GM12873 (cell line): ENCODE results near the gene IL3.

Experiments
- CTCF ChIP-seq: IDR thresholded peaks from 2 replicates; pipeline ENCODE4 v1.5.1; 2012; ENCODE audit warnings: low read depth, mild to moderate bottlenecking, moderate library complexity, low read length, control low read depth; ENCODE audit not compliant: insufficient read depth; ENCODE audit errors: missing control alignments

Gene IL3

DNA sequence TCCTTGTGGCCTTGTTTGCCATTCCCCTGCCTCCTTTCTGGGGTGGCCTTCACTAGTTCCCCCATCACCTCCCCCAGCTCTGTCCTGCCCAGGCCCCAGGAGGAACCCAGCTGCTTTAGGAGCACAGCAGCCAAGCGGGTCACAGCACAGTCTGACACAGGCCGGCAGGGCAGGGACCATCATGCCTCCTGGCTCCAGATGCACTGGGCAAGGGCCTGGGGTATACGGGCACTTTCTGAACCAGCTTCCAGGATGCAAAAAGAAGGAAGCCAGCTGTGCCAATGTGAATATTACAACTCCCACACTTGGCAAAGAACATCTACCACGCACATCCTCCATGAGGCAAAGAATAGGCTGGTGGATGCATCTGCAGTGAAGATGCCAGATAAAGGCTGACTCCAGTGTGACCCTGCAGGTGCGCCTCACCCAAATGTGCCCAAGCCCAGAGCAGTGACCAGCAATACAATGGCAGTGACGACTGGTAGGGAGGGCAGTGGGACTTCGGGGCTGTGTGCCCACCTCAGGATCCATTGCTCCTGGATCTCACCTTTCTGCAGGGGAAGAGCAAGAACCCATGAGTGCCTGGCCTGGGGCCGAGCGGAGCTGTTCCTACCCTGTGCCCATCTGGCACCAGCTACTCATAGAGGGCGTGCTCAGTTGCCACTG is 6.3 kb upstream of the IL3 start:
- TF ChIP-seq CTCF = no peak

GRCh38 chr5:132054697-132055440 is 5.6 kb upstream of the IL3 start:
- no peak for TF ChIP-seq CTCF

DNA sequence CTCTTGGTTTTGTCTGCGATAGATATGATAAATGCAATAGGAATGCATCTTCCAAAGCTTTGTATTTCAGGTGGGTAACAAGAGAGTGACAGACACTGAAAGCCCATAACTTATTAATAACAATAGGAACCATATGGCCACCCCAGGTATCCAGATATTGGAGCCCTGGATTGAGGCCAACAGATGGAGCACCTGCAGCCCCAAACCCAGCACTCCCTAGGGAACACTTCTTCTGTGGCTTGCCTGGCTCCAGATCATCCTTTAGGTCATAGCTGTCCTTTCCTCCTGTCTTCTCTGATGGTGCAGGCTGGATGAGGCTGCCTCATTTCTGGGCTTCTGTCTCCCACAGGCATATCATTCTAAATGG is 5.0 kb upstream of the IL3 start:
- TF ChIP-seq CTCF = no peak

DNA sequence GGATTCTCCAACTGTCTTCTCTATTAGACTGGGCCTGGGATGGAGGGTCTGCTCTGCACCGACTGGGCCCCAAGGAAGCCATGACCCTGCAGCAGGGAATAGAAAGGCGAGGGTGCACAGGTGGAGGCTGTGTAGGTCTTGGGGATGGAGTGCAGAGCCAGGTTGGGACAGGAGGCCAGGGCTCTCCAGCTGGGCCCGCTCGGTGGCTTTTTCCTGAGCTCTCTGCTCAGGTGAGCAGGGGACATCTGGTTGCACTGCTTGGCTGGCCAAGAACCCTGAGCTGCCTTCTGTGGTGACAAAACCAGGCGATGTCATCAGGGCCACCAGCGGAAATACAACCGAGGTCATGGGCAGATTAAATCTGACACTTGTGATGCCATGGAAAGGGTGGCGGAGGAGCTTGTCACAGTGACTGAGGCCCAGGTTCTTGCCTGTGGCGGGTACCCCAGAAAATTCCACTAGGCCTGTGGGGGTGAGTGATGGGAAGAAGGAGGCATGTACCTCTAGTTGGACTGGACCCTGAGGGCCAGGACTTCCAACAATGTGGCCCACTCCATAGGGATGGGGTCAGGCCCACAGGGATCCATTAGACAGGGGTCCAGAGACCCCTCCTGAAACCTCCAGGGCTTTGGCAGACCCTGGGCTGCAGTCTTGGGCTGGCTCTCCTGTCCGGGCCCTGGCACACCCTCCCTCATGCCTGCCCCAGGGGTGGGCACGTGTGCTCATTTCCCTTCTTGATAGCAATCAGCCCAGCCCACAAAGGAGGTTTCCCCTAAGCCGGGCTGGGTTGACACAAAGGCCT is 4.4 kb upstream of the IL3 start:
- no peak for TF ChIP-seq CTCF

DNA sequence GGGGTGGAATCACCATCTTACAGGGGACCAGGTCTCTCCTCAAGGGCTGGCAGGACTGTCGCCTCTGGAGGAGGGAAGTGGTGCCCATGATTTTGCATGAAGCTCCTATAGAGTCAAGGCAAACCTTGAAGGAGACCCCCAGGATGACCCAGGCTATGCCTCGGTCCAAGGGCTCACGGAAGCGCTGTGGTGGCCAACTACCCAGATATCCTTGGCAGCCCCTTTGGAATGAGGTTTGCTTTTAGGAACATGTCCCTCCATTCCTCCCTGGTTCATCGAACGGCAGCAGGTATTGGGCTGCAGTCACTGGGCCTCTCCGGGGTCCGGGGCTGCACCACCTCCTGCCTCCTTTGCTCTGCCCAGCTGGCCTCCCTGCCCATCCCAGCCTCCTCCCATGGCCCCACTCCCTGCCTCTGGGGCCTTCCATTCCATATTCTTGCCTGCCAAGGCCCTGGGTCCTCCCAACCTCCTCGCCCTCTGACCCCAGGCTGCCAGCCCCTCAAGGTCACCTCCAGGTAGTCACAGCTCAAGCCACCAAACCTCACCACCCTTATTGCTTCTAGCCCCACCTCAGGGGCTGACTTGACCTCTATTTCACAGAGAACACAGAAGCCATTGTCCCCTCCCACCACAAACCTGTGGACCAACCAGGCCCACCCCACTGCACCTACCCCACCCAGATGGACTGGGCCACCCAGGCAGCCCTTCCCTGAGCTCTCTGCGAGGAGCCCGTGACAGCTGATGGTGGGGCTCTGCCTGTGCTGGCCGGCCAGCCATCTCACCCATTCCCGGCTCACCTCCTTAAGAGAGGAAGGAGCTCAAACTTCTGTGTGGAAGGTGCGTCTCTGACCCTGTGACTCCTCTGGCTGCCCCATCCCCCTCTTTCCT is 3.6 kb upstream of the IL3 start:
- TF ChIP-seq CTCF = no peak

DNA sequence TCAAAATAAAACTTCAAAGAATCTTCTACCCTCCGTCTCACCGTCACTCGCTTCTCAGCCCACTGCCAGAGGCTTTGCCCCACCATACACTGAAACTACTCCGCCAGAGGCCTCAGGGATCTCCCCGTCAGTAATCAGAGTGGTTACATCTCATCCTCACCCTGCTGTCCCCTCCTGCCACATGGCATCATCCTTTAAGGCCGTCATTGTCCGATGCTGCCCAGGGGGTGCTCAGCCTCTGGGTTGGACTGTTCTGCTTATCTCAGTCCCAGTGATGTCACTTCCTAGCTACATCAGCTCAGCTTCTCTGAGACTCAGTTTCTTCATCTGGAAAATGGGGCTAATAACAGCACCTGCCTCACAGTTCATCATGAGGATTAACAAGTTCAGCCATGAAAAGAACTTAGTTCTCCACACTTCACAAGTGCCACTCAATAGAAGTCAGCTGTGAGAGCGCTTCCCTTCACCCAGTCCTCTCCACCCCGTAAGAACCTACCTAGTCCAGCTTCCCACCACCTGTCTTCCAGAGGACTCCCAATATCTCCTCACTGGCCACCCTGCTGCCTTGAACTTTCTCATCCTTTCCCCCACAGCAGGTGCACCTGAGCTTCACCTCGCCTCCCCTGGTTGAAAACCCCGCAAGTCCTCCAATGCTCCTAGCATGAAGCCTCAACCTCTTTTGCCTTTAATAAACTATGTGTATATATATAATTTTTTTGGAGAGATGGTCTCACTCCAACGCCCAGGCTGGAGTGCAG is 2.8 kb upstream of the IL3 start:
- TF ChIP-seq CTCF = no peak
